GM12878 (cell line): ENCODE measurements around the gene ADGRG2. TPM values are rescaled to one million over a fixed set of nuclear protein-coding genes. Genes with fewer than 3 reads are reported as not detected.
"Not testable (repeated sequence)": the region's sequence is repeated elsewhere in the genome, so short reads cannot be mapped to it uniquely, and the experiment has no call there.

ENCODE experiments used
- ATAC-seq: fragments of 200-7000 bp; cut with Tn5 transposase; 3 replicates; pipeline ENCODE4 v1.9.1; 2020; ENCODE audit warnings: mild to moderate bottlenecking, moderate library complexity
- BruUV-seq: library from RNA; stranded (reverse); fragments of 400-500 nt; replicated peaks from 2 replicates; lab custom pipeline; 2021; lab: Mats Ljungman, UMichigan
- CTCF ChIA-PET: fragments of 300-600 bp; sonication (Branson Sonifier 250); formaldehyde crosslinking; extraction: SDS; loops from one replicate; lab custom pipeline; 2021; ENCODE audit warnings: inconsistent platforms; lab: Yijun Ruan, JAX
- POLR2A ChIA-PET: fragments of 350-600 bp; formaldehyde crosslinking; extraction: SDS; loops from one replicate; lab custom pipeline; 2021; ENCODE audit warnings: inconsistent platforms; lab: Charles Lee
- RAD21 ChIA-PET: fragments of 300-600 bp; sonication (Branson Sonifier 250); formaldehyde crosslinking; loops from one replicate; lab custom pipeline; 2023; ENCODE audit warnings: antibody characterized with exemption; ENCODE audit not compliant: unreplicated experiment; lab: Charles Lee
- SMC1A ChIA-PET: fragments of 300-600 bp; sonication (Branson Sonifier 250); formaldehyde crosslinking; loops from one replicate; lab custom pipeline; 2023; ENCODE audit not compliant: unreplicated experiment, uncharacterized antibody; lab: Charles Lee
- DNase-seq: peaks from one replicate; pipeline ENCODE4 v3.0.0-alpha.2; 2011; ENCODE audit warnings: low read depth, low spot score
- FAIRE-seq: peaks from 3 replicates; lab custom pipeline; 2011; peaks lifted over from hg19 to GRCh38; lab: Jason Lieb, UNC
- H2AFZ ChIP-seq: 2 replicates; pipeline ENCODE4 v1.6.0; 2011; ENCODE audit warnings: low read depth, low read length, control low read depth; ENCODE audit not compliant: control insufficient read depth
- H3K27ac ChIP-seq: 2 replicates; pipeline ENCODE4 v1.5.1; 2011; ENCODE audit warnings: control low read depth; ENCODE audit not compliant: control insufficient read depth, insufficient read depth
- H3K27me3 ChIP-seq, 2 experiments: replicated peaks in 1 of 2; 2 replicates each; pipeline versions ENCODE4 v1.6.0 to v1.6.1; 2011; ENCODE audit warnings: low read length in 1 of 2; ENCODE audit not compliant: control insufficient read depth in 2 of 2, insufficient read depth in 2 of 2
- H3K36me3 ChIP-seq, 2 experiments: 2 replicates each; pipeline ENCODE4 v1.5.1; 2011; ENCODE audit warnings: low read length in 1 of 2; ENCODE audit not compliant: control insufficient read depth in 2 of 2, insufficient read depth in 2 of 2
- H3K4me1 ChIP-seq: 2 replicates; pipeline ENCODE4 v1.6.1; 2011; ENCODE audit warnings: mild to moderate bottlenecking, low read length, moderate library complexity, mixed read lengths; ENCODE audit not compliant: control insufficient read depth, insufficient read depth
- H3K4me2 ChIP-seq: 2 replicates; pipeline ENCODE4 v1.6.0; 2011; ENCODE audit warnings: control low read depth; ENCODE audit not compliant: control insufficient read depth, insufficient read depth
- H3K4me3 ChIP-seq: fragments of 200-600 bp; sonication (generic); 2 replicates; pipeline ENCODE4 v1.5.1; 2016
- H3K79me2 ChIP-seq: 2 replicates; pipeline ENCODE4 v1.6.0; 2011; ENCODE audit warnings: low read length; ENCODE audit not compliant: control insufficient read depth, insufficient read depth
- H3K9ac ChIP-seq: 2 replicates; pipeline ENCODE4 v1.8.0; 2011; ENCODE audit warnings: low read length, control low read depth, mixed read lengths; ENCODE audit not compliant: control insufficient read depth, insufficient read depth
- H3K9me3 ChIP-seq: replicated peaks from 3 replicates; pipeline ENCODE4 v1.5.1; 2011; ENCODE audit warnings: mild to moderate bottlenecking, low read length; ENCODE audit not compliant: control insufficient read depth, insufficient read depth
- H4K20me1 ChIP-seq: 2 replicates; pipeline ENCODE4 v1.6.0; 2011; ENCODE audit not compliant: control insufficient read depth, insufficient read depth
- BHLHE40 ChIP-seq, 2 experiments: fragments of 450-650 bp in 1 of 2; IDR thresholded peaks; 2 replicates each; pipeline ENCODE4 v1.6.1; 2011 to 2017; ENCODE audit warnings: low read depth in 2 of 2, borderline replicate concordance in 1 of 2, improper control_type of control experiment in 1 of 2, low read length in 1 of 2, mild to moderate bottlenecking in 1 of 2
- CTCF ChIP-seq, 3 experiments: IDR thresholded peaks in 2 of 3; conservative IDR thresholded peaks in 1 of 3; 2 replicates each; pipeline ENCODE4 v1.5.1; 2011; ENCODE audit warnings: low read depth in 3 of 3, low read length in 3 of 3, mild to moderate bottlenecking in 3 of 3, control low read depth in 2 of 3, moderate library complexity in 2 of 3, inconsistent platforms in 1 of 3, mixed read lengths in 1 of 3; ENCODE audit not compliant: control insufficient read depth in 2 of 3, insufficient read depth in 1 of 3; ENCODE audit errors: extremely low read depth in 1 of 3
- RAD21 ChIP-seq: IDR thresholded peaks from 2 replicates; pipeline ENCODE4 v1.6.1; 2011; ENCODE audit warnings: mild to moderate bottlenecking, low read depth, low read length, moderate library complexity; ENCODE audit not compliant: insufficient read depth
- RUNX3 ChIP-seq: IDR thresholded peaks from 2 replicates; pipeline ENCODE4 v1.6.1; 2012; ENCODE audit warnings: low read length, inconsistent platforms
- SMC3 ChIP-seq: IDR thresholded peaks from 2 replicates; pipeline ENCODE4 v1.6.1; 2011; ENCODE audit warnings: low read length, improper control_type of control experiment, borderline replicate concordance
- WGBS: methylation state at CpG from one replicate; pipeline ENCODE4 v1.1.6; 2016; ENCODE audit warnings: low lambda C conversion rate; ENCODE audit not compliant: insufficient replicate concordance, insufficient coverage; ENCODE audit errors: missing lambda C conversion rate; 5-methylcytosine and 5-hydroxymethylcytosine counted together
- in situ Hi-C: fragments of 300-500 bp; cut with MboI; formaldehyde crosslinking; loops from 9 replicates; pipeline ENCODE4 v1.14.3; 2018; ENCODE audit warnings: mixed read lengths
- intact Hi-C: fragments of 100-400 bp; cut with micrococcal nuclease; formaldehyde crosslinking; loops from one replicate; pipeline ENCODE4 v1.14.2; 2022; ENCODE audit not compliant: unreplicated experiment
- polyA plus RNA-seq, 11 experiments: library from polyadenylated mRNA; depleted of rRNA in 4 of 11; unstranded in 6 of 11; stranded (reverse) in 5 of 11; fragments of >200 nt; fragmentation: Nextera tagmentation in 4 of 11; fragmentation: Illumina TruSeq in 1 of 11; extraction: Ambion mirVana in 4 of 11; extraction: Trizol in 1 of 11; gene quantifications; 1 replicate in 1 of 11; 2 replicates in 10 of 11; pipeline versions ENCODE4 v1.2.1 to v1.2.3, GENCODE V29; 2011 to 2016; ENCODE audit warnings: inconsistent platforms in 2 of 11, missing spikeins in 2 of 11, low read depth in 1 of 11
- total RNA-seq, 4 experiments: library from RNA; depleted of rRNA in 3 of 4; stranded (reverse); fragments of >200 nt in 3 of 4; fragmentation: Illumina TruSeq in 1 of 4; extraction: Trizol in 1 of 4; gene quantifications; 2 replicates each; pipeline versions ENCODE4 v1.2.1 to v1.2.3, GENCODE V29; 2013 to 2021

ADGRG2 gene
- total and polyA plus RNA-seq, 10 of the 15 experiments (the other 5 are each of a cell fraction or from before 2014, with no cell fraction given), result 0.02 to 0.29 (median 0.05) TPM; not detected in 5

- no peaks in the 10 kb centered on the region for H3K9me3 ChIP-seq
- H3K9ac ChIP-seq, result no peak overlapping the region
- WGBS, result 5% methylated on average over 3 of the region's 3 CpGs
- ChIA-PET SMC1A (no interaction called here), RAD21 (no interaction called here), CTCF (interaction anchor here (0.5 to 3.6 kb wide), 7 partner anchors 10 to 316 kb away, joined by 3 to 13 read pairs (median 3); no protein-coding TSS in a partner anchor)
- BruUV-seq, result no TSS peak
- no peak overlapping the region for H3K27ac ChIP-seq
- in situ Hi-C loops (loop anchor here (25.0 kb wide), 1 partner anchor 630 kb away; no protein-coding TSS in a partner anchor), intact Hi-C loops (loop anchor here (2.0 to 5.0 kb wide), 2 partner anchors 318 to 625 kb away; no protein-coding TSS in a partner anchor)
- H3K79me2 ChIP-seq, result no peaks in the 10 kb centered on the region
- FAIRE-seq (peak; percentile 68), ATAC-seq (peak; percentile 83)
- H4K20me1 ChIP-seq, result no peaks in the 10 kb centered on the region
- TF ChIP-seq CTCF (IDR thresholded peaks at IDR 0.05 in 2 of 3, conservative IDR thresholded peaks at IDR 0.05 in 1 of 3; ENCODE audit: control insufficient read depth in 2 of 3, extremely low read depth in 1 of 3, insufficient read depth in 1 of 3, low read depth in 3 of 3, low read length in 3 of 3) (peak; percentile 49 to 55 (median 53)), BHLHE40 (IDR thresholded peaks at IDR 0.05; ENCODE audit: borderline replicate concordance in 1 of 2, low read depth in 2 of 2, low read length in 1 of 2) (no peak), SMC3 (peak; percentile 48), RUNX3 (peak; percentile 42), RAD21 (peak; percentile 63)
- TF ChIP-seq, all 136 proteins: peak for 4
- no peaks in the 10 kb centered on the region for H3K27me3 ChIP-seq
- no peaks in the 10 kb centered on the region for H3K4me1 ChIP-seq
- POLR2A ChIA-PET, result no interaction called here
- no peak overlapping the region for H3K4me3 ChIP-seq
- no peak overlapping the region for H3K4me2 ChIP-seq
- DNase-seq, result no peak
- H3K36me3 ChIP-seq, result no peaks in the 10 kb centered on the region
- H2AFZ ChIP-seq, result no peak overlapping the region
Observed at GRCh38 chrX:19017271-19017670, 105.0 kb downstream of the ADGRG2 start.

- BruUV-seq, H3K9ac ChIP-seq, H3K36me3 ChIP-seq, FAIRE-seq, RAD21 ChIA-PET, H3K27ac ChIP-seq, H3K4me3 ChIP-seq, SMC1A ChIA-PET, H4K20me1 ChIP-seq, H3K4me1 ChIP-seq, H3K79me2 ChIP-seq, POLR2A ChIA-PET, H3K4me2 ChIP-seq, H2AFZ ChIP-seq, ATAC-seq, H3K27me3 ChIP-seq, H3K9me3 ChIP-seq, DNase-seq: not testable (repeated sequence)
- CTCF ChIA-PET, result interaction anchor here (0.6 to 3.6 kb wide), 4 partner anchors 14 to 317 kb away, joined by 3 to 13 read pairs (median 4); no protein-coding TSS in a partner anchor
- intact Hi-C loops (loop anchor here (2.0 to 5.0 kb wide), 2 partner anchors 318 to 624 kb away; no protein-coding TSS in a partner anchor), in situ Hi-C loops (loop anchor here (25.0 kb wide), 1 partner anchor 629 kb away; no protein-coding TSS in a partner anchor)
- WGBS, result 62% methylated on average over 8 of the region's 8 CpGs
Observed at GRCh38 chrX:19016614-19017013, 105.7 kb downstream of the ADGRG2 start.
